Neutrophil (primary cell): ENCODE data around the gene ZFP1.

ENCODE experiments used
- H3K27ac ChIP-seq: fragments of 200-600 bp; sonication (generic); 2 replicates; pipeline ENCODE4 v1.5.1; 2016; ENCODE audit warnings: mild to moderate bottlenecking, moderate library complexity
- H3K27me3 ChIP-seq: fragments of 200-600 bp; sonication (generic); 2 replicates; pipeline ENCODE4 v1.6.0; 2016; ENCODE audit warnings: mild to moderate bottlenecking
- H3K36me3 ChIP-seq: fragments of 200-600 bp; sonication (generic); 2 replicates; pipeline ENCODE4 v1.5.1; 2017
- H3K4me1 ChIP-seq, 2 experiments: fragments of 200-600 bp in 1 of 2; sonication (generic) in 1 of 2; 1 replicate in 1 of 2; 2 replicates in 1 of 2; pipeline versions ENCODE4 v1.5.1 to v1.6.1; 2013 to 2016; ENCODE audit warnings: low read depth in 1 of 2, low read length in 1 of 2, mild to moderate bottlenecking in 1 of 2, moderate library complexity in 1 of 2; ENCODE audit not compliant: control insufficient read depth in 1 of 2, insufficient read depth in 1 of 2
- H3K4me3 ChIP-seq, 2 experiments: fragments of 200-600 bp in 1 of 2; sonication (generic) in 1 of 2; 1 replicate in 1 of 2; 2 replicates in 1 of 2; pipeline ENCODE4 v1.5.1; 2013 to 2016; ENCODE audit warnings: low read depth in 1 of 2, low read length in 1 of 2, mild to moderate bottlenecking in 1 of 2, moderate library complexity in 1 of 2
- H3K9me3 ChIP-seq: fragments of 200-600 bp; sonication (generic); 2 replicates; pipeline ENCODE4 v1.5.1; 2016
- TF ChIP-seq, protein P1 (sequence below): fragments of 200-600 bp; sonication (generic); IDR thresholded peaks from 2 replicates; pipeline ENCODE4 v1.5.1; 2016; ENCODE audit warnings: antibody characterized with exemption

Gene ZFP1

DNA sequence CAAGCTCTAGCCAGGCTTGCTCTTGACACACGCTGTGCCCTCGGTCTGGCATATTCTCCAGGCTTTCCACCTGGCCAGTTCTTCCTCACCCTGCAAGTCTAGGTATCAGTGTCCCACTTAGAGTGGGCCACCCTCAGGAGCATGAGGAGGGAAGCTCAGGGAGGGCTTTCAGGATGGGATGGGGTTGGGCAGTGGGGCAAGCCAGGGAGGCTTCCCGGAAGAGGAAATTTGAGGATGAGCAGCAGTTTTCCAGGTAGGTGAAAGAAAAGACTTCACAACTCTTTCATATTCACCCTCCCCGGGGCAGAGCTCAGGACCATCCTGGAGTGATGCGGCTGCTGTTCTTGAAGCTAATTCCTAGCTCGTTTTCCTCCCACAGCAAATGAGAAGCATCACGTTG lies 17.2 kb upstream of the ZFP1 start:
- Histone ChIP-seq H3K27ac (no peak overlapping the region), H3K36me3 (no peaks in the 10 kb centered on the region), H3K9me3 (no peaks in the 10 kb centered on the region), H3K4me1 (no peaks in the 10 kb centered on the region), H3K27me3 (no peaks in the 10 kb centered on the region), H3K4me3 (no peak overlapping the region)
- TF ChIP-seq, protein P1, sequence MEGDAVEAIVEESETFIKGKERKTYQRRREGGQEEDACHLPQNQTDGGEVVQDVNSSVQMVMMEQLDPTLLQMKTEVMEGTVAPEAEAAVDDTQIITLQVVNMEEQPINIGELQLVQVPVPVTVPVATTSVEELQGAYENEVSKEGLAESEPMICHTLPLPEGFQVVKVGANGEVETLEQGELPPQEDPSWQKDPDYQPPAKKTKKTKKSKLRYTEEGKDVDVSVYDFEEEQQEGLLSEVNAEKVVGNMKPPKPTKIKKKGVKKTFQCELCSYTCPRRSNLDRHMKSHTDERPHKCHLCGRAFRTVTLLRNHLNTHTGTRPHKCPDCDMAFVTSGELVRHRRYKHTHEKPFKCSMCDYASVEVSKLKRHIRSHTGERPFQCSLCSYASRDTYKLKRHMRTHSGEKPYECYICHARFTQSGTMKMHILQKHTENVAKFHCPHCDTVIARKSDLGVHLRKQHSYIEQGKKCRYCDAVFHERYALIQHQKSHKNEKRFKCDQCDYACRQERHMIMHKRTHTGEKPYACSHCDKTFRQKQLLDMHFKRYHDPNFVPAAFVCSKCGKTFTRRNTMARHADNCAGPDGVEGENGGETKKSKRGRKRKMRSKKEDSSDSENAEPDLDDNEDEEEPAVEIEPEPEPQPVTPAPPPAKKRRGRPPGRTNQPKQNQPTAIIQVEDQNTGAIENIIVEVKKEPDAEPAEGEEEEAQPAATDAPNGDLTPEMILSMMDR, result no peak

GRCh38 chr16:75138233-75138632 lies 10.1 kb upstream of the ZFP1 start:
- Histone ChIP-seq H3K27me3 (peaks cover 7% of the 10 kb centered on the region), H3K9me3 (no peaks in the 10 kb centered on the region), H3K27ac (no peak overlapping the region), H3K4me3 (no peak overlapping the region), H3K4me1 (no peaks in the 10 kb centered on the region), H3K36me3 (no peaks in the 10 kb centered on the region)
- TF ChIP-seq, protein P1, result no peak

- H3K4me1 ChIP-seq, result no peaks in the 10 kb centered on the region
- peaks cover 7% of the 10 kb centered on the region for H3K27me3 ChIP-seq
- no peaks in the 10 kb centered on the region for H3K36me3 ChIP-seq
- H3K9me3 ChIP-seq, result no peaks in the 10 kb centered on the region
- no peak overlapping the region for H3K4me3 ChIP-seq
- H3K27ac ChIP-seq, result no peak overlapping the region
- TF ChIP-seq, protein P1, result no peak
Observed at GRCh38 chr16:75138636-75139035, 9.7 kb upstream of the ZFP1 start.

DNA sequence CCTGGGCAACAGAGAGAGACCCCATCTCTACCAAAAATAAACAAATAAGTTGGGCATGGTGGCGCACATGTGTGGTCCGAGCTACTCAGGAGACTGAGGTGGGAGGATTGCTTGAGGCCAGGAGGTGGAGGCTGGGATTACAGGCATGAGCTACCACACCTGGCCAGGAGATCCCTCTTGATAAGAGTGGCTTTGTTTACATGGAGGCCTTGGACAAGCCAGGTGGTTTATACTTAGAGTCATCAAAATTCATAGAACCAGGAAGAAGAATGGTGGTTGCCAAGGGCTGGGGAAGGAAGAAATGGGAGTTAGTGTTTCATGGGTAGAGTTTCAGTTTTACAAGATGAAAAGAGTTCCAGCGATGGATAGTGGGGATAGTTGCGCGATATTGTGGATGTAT lies 8.8 kb upstream of the ZFP1 start:
- Histone ChIP-seq H3K27ac (no peak overlapping the region), H3K4me1 (no peaks in the 10 kb centered on the region), H3K36me3 (no peaks in the 10 kb centered on the region), H3K4me3 (no peak overlapping the region), H3K9me3 (no peaks in the 10 kb centered on the region), H3K27me3 (peaks cover 7% of the 10 kb centered on the region)
- TF ChIP-seq, protein P1, result no peak

DNA sequence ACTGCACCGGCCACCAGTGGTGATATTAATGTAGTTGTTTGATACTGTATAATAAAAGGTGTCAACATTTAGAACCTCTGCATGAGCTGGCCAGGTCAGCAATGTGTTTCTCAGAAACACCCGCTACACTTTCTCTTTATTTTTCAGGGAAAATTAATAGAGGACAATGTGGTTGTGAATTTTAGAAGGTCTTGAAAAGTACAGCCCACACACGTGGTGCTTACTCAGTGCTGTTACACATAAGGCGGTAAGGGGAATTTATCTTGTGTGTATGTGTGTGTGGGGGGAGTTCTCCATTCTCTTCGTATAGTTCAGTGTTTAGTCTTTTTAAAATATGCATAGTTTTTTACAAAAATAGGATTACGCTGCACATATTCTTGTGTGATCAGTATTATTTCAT lies 4.4 kb upstream of the ZFP1 start:
- no peak overlapping the region for H3K4me3 ChIP-seq
- no peaks in the 10 kb centered on the region for H3K36me3 ChIP-seq
- TF ChIP-seq, protein P1, result no peak
- no peaks in the 10 kb centered on the region for H3K27me3 ChIP-seq
- no peak overlapping the region for H3K27ac ChIP-seq
- H3K9me3 ChIP-seq, result no peaks in the 10 kb centered on the region
- H3K4me1 ChIP-seq, result peaks cover 1 to 2% of the 10 kb centered on the region in 2 experiments

GRCh38 chr16:75147968-75148310 lies 385 bp upstream of the ZFP1 start:
- Histone ChIP-seq H3K27me3 (no peaks in the 10 kb centered on the region), H3K4me1 (peaks cover 3 to 4% of the 10 kb centered on the region in 2 experiments), H3K36me3 (no peaks in the 10 kb centered on the region), H3K27ac (no peak overlapping the region), H3K9me3 (peaks cover 3% of the 10 kb centered on the region), H3K4me3 (peak overlapping the region; percentile 76 to 79)
- TF ChIP-seq, protein P1, result no peak
